H4 (cell line): ENCODE results near the gene CAPN5. TPM values are rescaled to one million over a fixed set of nuclear protein-coding genes. Genes with fewer than 3 reads are reported as not detected.
A peak's percentile ranks its signal among the peaks of the same experiment; 100 is the strongest.
"Not testable (repeated sequence)": the region's sequence is repeated elsewhere in the genome, so short reads cannot be mapped to it uniquely, and the experiment has no call there.

ENCODE experiments used
- DNase-seq: peaks from one replicate; pipeline ENCODE4 v3.0.0-alpha.2; 2015; ENCODE audit warnings: low spot score
- total RNA-seq: library from RNA; depleted of rRNA; stranded (reverse); fragments of >200 nt; shearing (Covaris generic); gene quantifications from 2 replicates; pipeline ENCODE4 v1.2.3, GENCODE V29; 2014; rRNA removed

CAPN5 gene
- total RNA-seq = 4.5 and 8.8 TPM in 2 replicates

DNA sequence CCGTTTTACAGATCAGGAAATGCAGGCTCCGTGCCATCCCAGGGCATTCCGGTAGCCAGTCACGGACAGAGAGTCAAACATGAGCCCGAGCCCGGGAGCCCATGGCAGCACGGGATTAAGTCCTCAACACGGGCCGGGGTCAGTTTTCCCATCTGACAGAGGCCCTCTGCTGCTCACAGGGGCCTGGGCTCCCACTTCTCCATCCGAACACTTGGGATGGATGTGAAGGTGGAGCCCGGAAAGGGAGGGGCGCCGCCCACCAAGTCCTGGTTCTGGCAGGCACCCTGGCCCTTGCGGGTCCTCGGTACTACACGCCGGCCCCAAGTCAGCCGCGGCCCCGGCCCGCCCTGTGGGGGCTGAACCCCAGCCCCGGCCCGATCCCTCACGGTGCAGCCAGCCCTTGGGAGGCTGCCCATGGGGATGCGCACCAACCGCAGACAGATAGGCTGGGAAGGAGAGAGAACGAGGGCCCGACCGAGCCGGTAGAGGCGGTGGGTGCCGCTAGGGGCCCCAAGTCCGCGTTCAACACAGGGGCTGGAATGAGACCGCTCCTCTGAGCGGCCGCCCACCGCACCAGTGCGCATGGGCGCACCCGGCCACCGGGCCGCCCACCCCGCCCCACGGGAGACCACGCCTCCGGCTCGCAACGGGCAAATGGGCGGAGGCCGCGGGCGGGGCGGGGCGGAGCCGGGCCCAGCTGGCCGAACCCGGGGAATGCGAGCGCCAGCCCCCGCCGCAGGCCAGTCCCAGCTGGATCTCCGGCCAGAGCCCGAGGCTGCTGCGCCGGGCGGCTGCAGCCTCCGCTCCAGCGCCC, at the start of gene CAPN5:
Gene CAPN5, plus strand, starts transcription at position 743 of the 814 bp plus-strand sequence. CDS start 17,916 bp downstream, outside the sequence.
- DNase-seq = peak; percentile 74

- not testable (repeated sequence) for DNase-seq
Observed at GRCh38 chr11:77018396-77018924, 48.3 kb upstream of the CAPN5 start.

DNA sequence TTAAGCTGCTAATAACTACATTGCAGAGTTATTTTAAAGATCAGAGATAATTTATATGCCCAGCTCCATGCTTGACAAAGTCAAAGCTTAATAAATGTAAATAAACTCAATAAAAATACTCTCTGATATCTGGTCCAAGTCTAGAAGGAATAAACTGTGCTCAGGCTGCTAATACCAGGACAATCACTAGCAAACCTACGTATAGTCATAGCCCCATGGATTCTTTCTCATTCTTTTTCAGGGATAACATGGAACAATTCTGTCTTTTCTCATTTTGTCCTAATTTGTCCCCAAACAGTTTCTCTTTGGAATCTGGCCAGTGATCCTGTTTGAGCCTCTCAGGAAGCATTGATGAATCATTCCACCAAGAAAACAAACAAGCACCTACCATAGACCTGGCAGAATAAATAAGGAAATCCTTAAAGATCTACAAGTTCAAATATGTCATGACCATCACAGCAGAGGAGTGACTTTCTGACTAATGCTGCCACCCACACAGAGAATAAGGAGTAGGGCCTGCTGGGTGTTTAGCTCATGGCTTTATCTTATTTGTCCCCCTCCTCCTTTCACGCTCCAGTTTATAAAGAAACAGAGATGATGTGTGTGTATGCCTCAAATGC, 46.7 kb upstream of the CAPN5 start:
- DNase-seq = peak; percentile 69

- no peak for DNase-seq
Observed at GRCh38 chr11:77020734-77021133, 46.0 kb upstream of the CAPN5 start.

GRCh38 chr11:77024745-77025144, 42.0 kb upstream of the CAPN5 start:
- no peak for DNase-seq

- DNase-seq = no peak
Observed at GRCh38 chr11:77026221-77026620, 40.5 kb upstream of the CAPN5 start.

DNA sequence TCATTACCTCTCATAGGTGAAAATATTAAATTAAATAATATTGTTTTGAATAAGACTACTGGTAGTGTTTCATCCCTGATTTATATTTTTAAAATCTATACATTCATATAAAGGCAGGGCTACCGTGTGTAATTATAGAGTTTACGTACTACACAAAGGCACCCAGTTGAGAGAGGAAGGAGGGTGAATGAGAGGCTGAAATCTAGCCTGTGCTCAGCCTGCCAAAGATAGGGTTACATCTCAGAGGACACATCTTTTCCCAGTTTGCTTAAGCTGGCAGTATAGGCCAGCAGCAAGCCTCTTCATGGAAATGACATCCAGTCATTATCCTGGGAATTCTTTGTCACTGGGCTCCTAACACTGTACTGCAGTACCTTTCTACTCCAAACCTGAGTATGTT, 40.0 kb upstream of the CAPN5 start:
- no peak for DNase-seq

- DNase-seq = no peak
Observed at GRCh38 chr11:77027275-77027674, 39.5 kb upstream of the CAPN5 start.

DNA sequence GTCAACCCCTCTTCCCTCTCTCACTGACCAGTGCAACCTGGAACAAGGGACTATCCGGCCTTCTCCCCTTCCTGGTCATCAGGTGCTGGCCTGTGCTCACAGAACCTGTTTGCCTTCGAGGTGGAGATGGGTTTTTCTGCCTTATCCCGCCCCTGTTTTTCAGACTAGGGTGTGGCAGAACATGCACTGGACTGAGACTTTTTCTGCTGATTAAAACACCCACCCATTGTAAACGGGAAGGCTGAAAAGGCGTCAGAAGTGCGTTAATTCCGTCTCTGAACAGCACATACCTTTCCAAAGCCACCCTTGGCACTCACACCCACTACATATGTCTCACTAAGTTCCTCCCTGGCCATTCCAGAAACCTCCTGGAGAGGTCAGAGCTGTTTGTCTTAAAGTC, 36.9 kb upstream of the CAPN5 start:
- DNase-seq = no peak

DNA sequence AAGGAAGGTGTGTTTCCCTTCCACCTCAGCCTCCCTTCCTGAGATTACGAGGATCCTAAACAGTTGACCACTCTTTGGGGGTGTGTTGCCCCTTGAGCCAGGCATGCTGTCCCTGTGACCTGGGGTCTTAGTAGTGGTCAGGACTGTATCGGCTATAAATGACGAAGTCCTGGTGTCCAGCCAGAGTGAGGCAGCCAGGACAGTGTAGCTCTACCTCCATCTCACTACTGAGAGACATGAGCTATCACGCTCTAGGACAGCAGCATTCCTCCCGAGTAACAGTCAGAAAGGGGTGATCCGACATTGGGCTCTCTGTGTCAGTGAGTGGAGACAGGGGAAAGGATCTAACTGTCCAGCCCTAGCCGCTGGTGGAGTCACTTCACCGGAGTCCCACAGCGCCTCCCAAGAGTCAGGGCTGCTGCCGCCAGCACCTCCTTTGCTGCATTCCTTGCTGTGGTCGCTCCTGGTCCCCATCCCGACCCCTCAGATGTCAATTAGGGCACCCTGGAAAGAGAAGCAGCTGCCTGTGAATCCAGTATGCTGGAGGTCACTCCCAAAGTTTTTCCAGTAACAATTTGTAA, 35.8 kb upstream of the CAPN5 start:
- no peak for DNase-seq

DNA sequence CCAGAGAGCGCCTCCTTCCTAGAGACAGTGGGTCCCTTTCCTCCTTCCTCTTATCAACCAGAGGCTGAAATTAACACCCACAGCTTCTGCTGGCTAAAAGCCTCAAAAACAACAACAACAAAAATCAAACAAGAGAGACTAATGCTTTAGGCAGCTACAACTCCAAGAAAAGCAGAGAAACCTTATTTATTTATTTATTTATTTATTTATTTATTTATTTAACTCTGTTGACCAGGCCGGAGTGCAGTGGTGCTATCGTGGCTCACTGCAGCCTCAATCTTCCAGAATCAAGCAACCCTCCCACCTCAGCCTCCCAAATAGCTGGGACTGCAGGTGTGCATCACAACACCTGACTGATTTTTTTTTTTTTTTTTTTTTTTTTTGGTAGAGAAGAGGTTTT, 35.2 kb upstream of the CAPN5 start:
- DNase-seq = no peak

DNA sequence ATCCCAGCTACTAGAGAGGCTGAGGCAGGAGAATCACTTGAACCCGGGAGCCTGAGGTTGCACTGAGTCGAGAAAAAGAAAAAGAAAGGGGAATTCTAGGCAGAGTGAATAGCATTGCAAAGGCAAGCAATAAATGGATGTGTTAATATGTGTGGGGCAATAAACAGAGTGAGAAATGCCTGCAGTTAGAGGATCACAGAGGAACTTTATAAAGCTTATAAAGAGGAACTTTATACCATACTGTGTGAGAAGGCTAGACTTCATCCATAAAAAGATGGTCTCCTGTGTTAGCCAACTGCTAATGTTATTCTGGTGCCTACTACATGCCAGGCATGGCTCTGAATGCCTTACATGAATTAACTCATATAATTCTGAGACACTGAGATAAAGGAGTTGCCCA, 31.7 kb upstream of the CAPN5 start:
- no peak for DNase-seq

GRCh38 chr11:77035580-77035979, 31.2 kb upstream of the CAPN5 start:
- no peak for DNase-seq

GRCh38 chr11:77036398-77036797, 30.4 kb upstream of the CAPN5 start:
- DNase-seq = no peak

GRCh38 chr11:77037057-77037456, 29.7 kb upstream of the CAPN5 start:
- DNase-seq = no peak

DNA sequence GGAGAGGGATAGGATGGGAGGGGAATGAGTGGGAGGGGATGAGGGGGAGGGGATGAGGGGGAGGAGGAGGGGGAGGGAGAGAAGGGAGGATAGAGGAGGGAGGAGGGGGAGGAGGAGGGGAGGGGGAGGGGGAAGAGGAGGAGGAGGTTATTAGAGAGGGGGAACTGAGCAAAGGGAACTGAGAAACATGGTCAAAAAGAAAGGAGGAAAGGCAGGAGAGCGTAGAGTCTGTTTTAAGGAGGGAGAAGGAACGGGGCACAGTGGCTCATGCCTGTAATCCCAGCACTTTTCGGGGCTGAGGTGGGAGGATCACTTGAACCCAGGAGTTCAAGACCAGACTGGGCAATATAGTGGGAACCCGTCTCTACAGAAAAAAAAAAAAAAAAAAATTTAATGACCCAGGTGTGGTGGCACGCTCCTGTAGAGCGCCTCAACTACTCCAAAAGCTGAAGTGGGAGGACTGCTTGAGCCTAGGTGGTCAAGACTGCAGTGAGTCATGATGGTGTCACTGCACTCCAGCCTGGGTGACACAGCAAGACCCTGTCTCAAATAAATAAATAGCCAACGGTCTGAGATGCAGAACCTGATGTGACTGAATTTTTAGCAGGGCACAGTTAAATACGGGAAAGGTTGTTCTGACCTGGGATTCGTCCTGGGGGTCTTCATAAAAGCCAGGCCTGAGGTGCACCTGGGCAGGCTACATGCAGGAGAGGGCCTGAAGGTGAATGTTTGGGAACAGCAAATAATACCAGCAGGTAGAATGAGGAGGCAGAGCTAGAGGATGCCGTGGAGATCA, 28.5 kb upstream of the CAPN5 start:
- DNase-seq = no peak

- no peak for DNase-seq
Observed at GRCh38 chr11:77038825-77039326, 27.9 kb upstream of the CAPN5 start.

GRCh38 chr11:77039491-77040400, 27.0 kb upstream of the CAPN5 start:
- no peak for DNase-seq

DNA sequence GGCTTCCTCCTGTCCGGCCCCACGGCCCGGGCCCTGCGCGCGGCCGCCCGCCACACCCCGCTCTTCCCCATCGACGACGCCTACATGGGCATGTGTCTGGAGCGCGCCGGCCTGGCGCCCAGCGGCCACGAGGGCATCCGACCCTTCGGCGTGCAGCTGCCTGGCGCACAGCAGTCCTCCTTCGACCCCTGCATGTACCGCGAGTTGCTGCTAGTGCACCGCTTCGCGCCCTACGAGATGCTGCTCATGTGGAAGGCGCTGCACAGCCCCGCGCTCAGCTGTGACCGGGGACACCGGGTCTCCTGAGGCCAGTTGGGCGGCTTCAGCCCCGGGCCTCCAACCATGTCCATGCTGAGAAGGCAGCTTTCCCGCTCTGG, 26.4 kb upstream of the CAPN5 start:
- DNase-seq = no peak

DNA sequence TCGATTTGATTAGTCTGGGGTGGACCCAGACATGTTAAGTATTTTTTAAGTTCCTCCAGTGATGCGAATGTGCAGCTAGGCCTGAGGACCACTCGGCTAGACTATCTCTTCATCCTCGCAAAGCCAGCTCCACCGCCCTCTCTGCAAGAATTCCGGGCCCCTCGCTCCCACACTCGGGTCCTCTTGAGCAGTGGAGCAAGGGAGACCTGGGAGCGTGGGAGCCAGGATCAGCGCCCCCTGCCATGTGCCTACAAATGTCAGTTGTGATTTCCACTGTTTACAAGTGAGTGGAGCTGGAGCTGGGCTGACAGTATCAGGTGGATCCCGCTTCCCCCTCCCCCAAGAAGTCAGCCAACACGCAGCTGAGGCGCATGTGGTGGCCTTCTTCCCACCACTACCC, 25.9 kb upstream of the CAPN5 start:
- DNase-seq = no peak
